GM19023 (cell line): Measurements from ENCODE around the gene ALPK1.
"Not testable (repeated sequence)": the region's sequence is repeated elsewhere in the genome, so short reads cannot be mapped to it uniquely, and the experiment has no call there.

Experiments used
- ATAC-seq: cut with Tn5 transposase; IDR thresholded peaks from one replicate; pipeline ENCODE4 v1.9.1; 2021; ENCODE audit warnings: mild to moderate bottlenecking, moderate library complexity; ENCODE audit not compliant: unreplicated experiment

ALPK1 gene

GRCh38 chr4:112377594-112378242, 80.5 kb downstream of the ALPK1 start:
- no peak for ATAC-seq

- ATAC-seq, result no peak
Measured at GRCh38 chr4:112378243-112378620, 81.1 kb downstream of the ALPK1 start.

- no peak for ATAC-seq
Measured at GRCh38 chr4:112378858-112379257, 81.7 kb downstream of the ALPK1 start.

GRCh38 chr4:112379306-112379705, 82.1 kb downstream of the ALPK1 start:
- no peak for ATAC-seq

- ATAC-seq, result no peak
Measured at GRCh38 chr4:112381996-112382692, 85.0 kb downstream of the ALPK1 start.

GRCh38 chr4:112386071-112386470, 88.9 kb downstream of the ALPK1 start:
- no peak for ATAC-seq

- ATAC-seq, result no peak
Measured at GRCh38 chr4:112402098-112402497, 104.9 kb downstream of the ALPK1 start.

GRCh38 chr4:112403101-112403945, 106.2 kb downstream of the ALPK1 start:
- ATAC-seq, result no peak

- ATAC-seq, result no peak
Measured at GRCh38 chr4:112410364-112410763, 113.2 kb downstream of the ALPK1 start.

GRCh38 chr4:112410804-112411203, 113.6 kb downstream of the ALPK1 start:
- no peak for ATAC-seq

GRCh38 chr4:112411781-112412550, 114.8 kb downstream of the ALPK1 start:
- no peak for ATAC-seq

- ATAC-seq, result no peak
Measured at GRCh38 chr4:112416464-112416863, 119.3 kb downstream of the ALPK1 start.

GRCh38 chr4:112418092-112418491, 120.9 kb downstream of the ALPK1 start:
- no peak for ATAC-seq

GRCh38 chr4:112421911-112422310, 124.7 kb downstream of the ALPK1 start:
- ATAC-seq, result no peak

GRCh38 chr4:112422644-112423043, 125.5 kb downstream of the ALPK1 start:
- ATAC-seq, result no peak

GRCh38 chr4:112423591-112423990, 126.4 kb downstream of the ALPK1 start:
- no peak for ATAC-seq

GRCh38 chr4:112425823-112426222, 128.7 kb downstream of the ALPK1 start:
- no peak for ATAC-seq

GRCh38 chr4:112426416-112426815, 129.2 kb downstream of the ALPK1 start:
- no peak for ATAC-seq

- ATAC-seq, result no peak
Measured at GRCh38 chr4:112431158-112431557, 134.0 kb downstream of the ALPK1 start.

GRCh38 chr4:112436987-112437386, 139.8 kb downstream of the ALPK1 start:
- ATAC-seq, result no peak

- not testable (repeated sequence) for ATAC-seq
Measured at GRCh38 chr4:112442226-112442625, 145.1 kb downstream of the ALPK1 start.
